Adipocyte (in vitro differentiated cells): Measurements from ENCODE around the gene CSNK1G1.

Experiments
- DNase-seq: peaks from one replicate; pipeline ENCODE4 v3.0.0-alpha.2; 2015; ENCODE audit warnings: low read depth
- H3K27me3 ChIP-seq: replicated peaks from 2 replicates; pipeline ENCODE4 v1.7.0; 2013; ENCODE audit warnings: mild to moderate bottlenecking, low read length, moderate library complexity; ENCODE audit not compliant: control insufficient read depth, insufficient read depth
- H3K36me3 ChIP-seq: 2 replicates; pipeline ENCODE4 v1.7.0; 2013; ENCODE audit warnings: low read length, mild to moderate bottlenecking, moderate library complexity; ENCODE audit not compliant: control insufficient read depth, insufficient read depth, severe bottlenecking
- H3K4me1 ChIP-seq: 2 replicates; pipeline ENCODE4 v1.7.0; 2013; ENCODE audit warnings: mild to moderate bottlenecking, low read length, moderate library complexity; ENCODE audit not compliant: control insufficient read depth, insufficient read depth
- H3K4me3 ChIP-seq: 2 replicates; pipeline ENCODE4 v1.7.0; 2013; ENCODE audit warnings: mild to moderate bottlenecking, low read length, moderate library complexity
- H3K9ac ChIP-seq: 2 replicates; pipeline ENCODE4 v1.7.0; 2013; ENCODE audit warnings: mild to moderate bottlenecking, low read length, moderate library complexity
- H3K9me3 ChIP-seq: 2 replicates; pipeline ENCODE4 v1.7.0; 2013; ENCODE audit warnings: mild to moderate bottlenecking, low read length, moderate library complexity; ENCODE audit not compliant: control insufficient read depth

Gene CSNK1G1

GRCh38 chr15:64216196-64216595 is 139.8 kb downstream of the CSNK1G1 start:
- Histone ChIP-seq H3K4me1 (peaks cover 21% of the 10 kb centered on the region), H3K36me3 (peaks cover 14% of the 10 kb centered on the region), H3K4me3 (no peak overlapping the region), H3K9ac (no peak overlapping the region), H3K9me3 (no peaks in the 10 kb centered on the region), H3K27me3 (no peaks in the 10 kb centered on the region)
- no peak for DNase-seq

DNA sequence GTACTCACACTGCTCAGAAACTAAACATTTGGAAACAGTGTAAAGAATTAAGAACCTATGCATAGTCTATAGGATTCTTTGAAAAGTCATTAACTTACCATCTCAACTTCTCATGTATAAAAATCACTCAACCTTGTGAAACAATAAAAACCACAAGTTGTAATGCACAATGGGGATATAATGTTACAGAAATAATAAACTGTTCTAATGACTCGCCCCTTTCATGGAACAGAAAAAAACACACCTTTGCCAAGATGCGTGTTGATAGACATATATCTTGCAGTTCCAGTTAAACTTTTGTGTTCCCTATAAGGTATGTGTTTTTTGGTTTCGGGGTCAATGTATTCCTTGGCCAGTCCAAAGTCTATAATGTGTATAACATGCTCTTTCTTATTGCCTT is 142.3 kb downstream of the CSNK1G1 start:
- Histone ChIP-seq H3K4me1 (peaks cover 10% of the 10 kb centered on the region), H3K36me3 (peaks cover 14% of the 10 kb centered on the region), H3K27me3 (no peaks in the 10 kb centered on the region), H3K4me3 (no peak overlapping the region), H3K9ac (no peak overlapping the region), H3K9me3 (no peaks in the 10 kb centered on the region)
- no peak for DNase-seq

- no peaks in the 10 kb centered on the region for H3K27me3 ChIP-seq
- no peak overlapping the region for H3K4me3 ChIP-seq
- peaks cover 11% of the 10 kb centered on the region for H3K4me1 ChIP-seq
- DNase-seq, result no peak
- H3K9ac ChIP-seq, result no peak overlapping the region
- no peaks in the 10 kb centered on the region for H3K9me3 ChIP-seq
- peaks cover 14% of the 10 kb centered on the region for H3K36me3 ChIP-seq
Measured at GRCh38 chr15:64211696-64212095, 144.3 kb downstream of the CSNK1G1 start.

GRCh38 chr15:64210371-64210770 is 145.6 kb downstream of the CSNK1G1 start:
- H3K9me3 ChIP-seq, result no peaks in the 10 kb centered on the region
- peaks cover 14% of the 10 kb centered on the region for H3K36me3 ChIP-seq
- H3K27me3 ChIP-seq, result no peaks in the 10 kb centered on the region
- no peak overlapping the region for H3K9ac ChIP-seq
- H3K4me3 ChIP-seq, result no peak overlapping the region
- H3K4me1 ChIP-seq, result peaks cover 8% of the 10 kb centered on the region
- DNase-seq, result no peak

DNA sequence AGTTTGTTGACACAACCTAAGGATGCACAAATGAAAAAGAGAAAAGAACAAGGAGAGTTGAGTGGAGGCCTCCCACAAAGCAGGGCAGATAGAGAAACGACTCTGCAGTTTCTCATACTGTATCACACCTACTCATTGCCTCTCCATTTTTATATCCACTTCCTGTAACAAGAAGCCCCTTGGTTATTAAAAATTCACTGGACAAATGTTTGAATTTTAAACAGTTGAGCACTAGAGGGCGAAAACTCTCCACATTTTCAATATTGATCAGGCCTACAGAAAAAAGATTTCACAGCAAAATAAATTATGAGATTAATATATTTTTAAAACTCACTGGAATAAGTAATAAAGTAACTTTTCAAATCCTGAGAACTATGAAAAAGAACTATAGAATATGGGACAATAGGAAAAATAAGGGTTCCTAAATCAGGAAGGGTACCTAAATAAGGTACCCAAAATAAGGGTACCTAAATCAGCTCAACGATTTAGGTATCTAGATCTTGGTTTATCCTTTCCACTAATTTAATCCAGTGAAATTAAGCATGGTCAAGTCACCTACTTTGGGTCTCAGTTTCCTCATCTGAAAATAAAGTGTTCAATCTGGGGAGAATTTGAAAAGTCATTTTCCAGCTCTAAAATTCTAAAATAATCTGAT is 146.2 kb downstream of the CSNK1G1 start:
- Histone ChIP-seq H3K4me3 (no peak overlapping the region), H3K4me1 (peaks cover 8% of the 10 kb centered on the region), H3K27me3 (no peaks in the 10 kb centered on the region), H3K36me3 (peaks cover 14% of the 10 kb centered on the region), H3K9ac (no peak overlapping the region), H3K9me3 (no peaks in the 10 kb centered on the region)
- peak; percentile 79 for DNase-seq

- no peaks in the 10 kb centered on the region for H3K27me3 ChIP-seq
- no peak for DNase-seq
Measured at GRCh38 chr15:64205202-64205601, 150.8 kb downstream of the CSNK1G1 start.

DNA sequence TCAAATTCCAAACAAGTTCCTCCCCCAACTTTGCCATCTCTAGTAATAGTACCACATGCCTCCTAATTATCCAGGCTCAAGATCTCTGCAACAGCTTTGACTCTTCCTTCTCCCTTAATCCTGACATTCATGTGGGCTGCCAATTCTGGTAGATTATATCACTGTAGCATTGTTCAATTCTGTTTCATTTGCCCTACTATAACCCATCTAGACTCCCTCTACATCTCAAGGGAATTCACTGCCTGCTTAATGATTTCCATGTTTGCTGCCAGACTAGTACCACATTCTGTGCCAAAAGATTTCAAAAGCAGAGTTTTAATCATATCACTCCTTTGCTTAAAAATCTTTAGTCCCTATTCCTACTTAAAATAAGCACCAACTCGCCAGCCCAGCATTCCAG is 158.5 kb downstream of the CSNK1G1 start:
- no peaks in the 10 kb centered on the region for H3K9me3 ChIP-seq
- peak; percentile 87 for DNase-seq
- peaks cover 23% of the 10 kb centered on the region for H3K36me3 ChIP-seq
- H3K27me3 ChIP-seq, result no peaks in the 10 kb centered on the region
- H3K4me1 ChIP-seq, result peaks cover 14% of the 10 kb centered on the region
- no peak overlapping the region for H3K9ac ChIP-seq
- no peak overlapping the region for H3K4me3 ChIP-seq

More at GRCh38 chr15:64205202-64205601, 150.8 kb downstream of the CSNK1G1 start:
- Histone ChIP-seq H3K9me3 (no peaks in the 10 kb centered on the region), H3K4me3 (no peak overlapping the region), H3K36me3 (peaks cover 30% of the 10 kb centered on the region), H3K9ac (no peak overlapping the region), H3K4me1 (peaks cover 8% of the 10 kb centered on the region)

DNA sequence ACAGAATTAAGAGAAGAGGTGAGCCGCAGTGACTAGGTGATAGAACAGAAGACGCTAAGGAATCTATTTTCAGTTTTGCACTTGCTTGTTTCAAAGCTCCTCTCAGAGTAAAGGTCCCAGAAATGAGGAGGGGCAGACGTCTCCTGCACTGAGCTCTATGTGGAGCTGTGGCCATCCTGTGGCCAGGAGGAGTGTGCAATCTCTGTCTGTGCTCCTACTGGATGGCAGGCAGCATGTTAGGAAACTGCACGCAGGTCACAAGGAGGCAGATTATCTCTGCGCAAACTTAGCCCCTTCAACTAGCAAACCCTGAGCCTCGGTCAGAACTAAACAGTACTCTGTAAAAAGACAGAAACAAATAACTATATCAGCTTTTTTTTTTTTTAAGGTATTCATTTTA is 162.0 kb downstream of the CSNK1G1 start:
- no peaks in the 10 kb centered on the region for H3K9me3 ChIP-seq
- H3K27me3 ChIP-seq, result no peaks in the 10 kb centered on the region
- no peak for DNase-seq
- H3K9ac ChIP-seq, result no peak overlapping the region
- H3K36me3 ChIP-seq, result peaks cover 9% of the 10 kb centered on the region
- peaks cover 14% of the 10 kb centered on the region for H3K4me1 ChIP-seq
- no peak overlapping the region for H3K4me3 ChIP-seq

DNA sequence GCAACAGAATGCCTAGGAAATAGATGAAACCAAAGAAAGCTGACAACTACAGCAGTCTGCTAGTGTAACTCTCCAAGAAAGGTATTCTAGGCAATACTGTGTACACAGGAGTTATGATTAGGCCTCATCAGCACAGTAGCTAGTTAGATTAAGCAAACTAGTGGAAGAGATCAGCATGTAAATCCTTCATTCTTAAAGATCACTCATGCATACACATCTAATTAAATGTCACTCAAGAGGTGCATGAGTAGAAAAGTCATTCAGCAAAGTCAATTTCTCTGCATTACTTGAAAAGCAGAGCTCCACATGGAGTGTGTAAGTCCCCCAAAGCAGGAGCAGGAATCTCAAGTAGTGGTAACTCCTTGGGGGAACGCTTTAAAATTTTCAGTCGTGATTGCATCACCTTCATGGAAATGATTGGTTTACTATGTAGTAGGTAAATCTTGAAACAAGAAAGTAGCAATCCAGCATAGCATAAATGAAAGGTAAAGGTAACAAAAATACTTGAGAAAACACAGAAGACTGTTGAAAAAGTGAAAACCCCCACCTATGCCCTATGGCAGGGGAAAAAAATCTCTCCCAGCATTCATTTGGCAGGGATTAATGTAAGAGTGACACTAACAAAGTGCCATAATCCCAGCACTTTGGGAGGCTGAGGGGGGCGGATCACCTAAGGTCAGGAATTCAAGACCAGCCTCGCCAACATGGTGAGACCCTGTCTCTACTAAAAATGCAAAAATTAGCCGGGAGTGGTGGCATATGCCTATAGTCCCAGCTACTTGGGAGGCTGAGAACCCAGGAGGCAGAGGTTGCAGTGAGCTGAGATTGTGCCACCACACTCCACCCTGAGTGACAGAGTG is 163.8 kb downstream of the CSNK1G1 start:
- Histone ChIP-seq H3K9me3 (no peaks in the 10 kb centered on the region), H3K9ac (no peak overlapping the region), H3K4me1 (peaks cover 5% of the 10 kb centered on the region), H3K36me3 (peaks cover 19% of the 10 kb centered on the region), H3K4me3 (no peak overlapping the region), H3K27me3 (no peaks in the 10 kb centered on the region)
- no peak for DNase-seq

- no peak overlapping the region for H3K9ac ChIP-seq
Measured at GRCh38 chr15:64187396-64188191, 168.4 kb downstream of the CSNK1G1 start.

More at GRCh38 chr15:64187396-64188191, 168.4 kb downstream of the CSNK1G1 start:
- Histone ChIP-seq H3K4me1 (peaks cover 8% of the 10 kb centered on the region), H3K9me3 (no peaks in the 10 kb centered on the region), H3K4me3 (no peak overlapping the region), H3K36me3 (peaks cover 20% of the 10 kb centered on the region), H3K27me3 (no peaks in the 10 kb centered on the region)
- DNase-seq, result peak; percentile 25
